Activated naive CD4-positive, alpha-beta T cell treated with anti-CD3 and anti-CD28 coated beads for 36 hours (primary cell): Measurements from ENCODE around the gene TRPM1. TPM values are rescaled to one million over a fixed set of nuclear protein-coding genes. Genes with fewer than 3 reads are reported as not detected.

Experiments used
- CTCF ChIA-PET: fragments of 350-600 bp; sonication (Branson Sonifier 250); formaldehyde crosslinking; loops from one replicate; lab custom pipeline; 2021; ENCODE audit warnings: antibody characterized with exemption; lab: Charles Lee
- DNase-seq: peaks from one replicate; pipeline ENCODE4 v3.0.0-alpha.2; 2020
- H3K27ac Mint-ChIP-seq: one replicate; pipeline ENCODE4 v1.8.0; 2021; ENCODE audit warnings: mild to moderate bottlenecking, mixed read lengths
- H3K27me3 Mint-ChIP-seq: one replicate; pipeline ENCODE4 v1.8.0; 2021; ENCODE audit warnings: low read depth, mixed read lengths
- H3K36me3 Mint-ChIP-seq: one replicate; pipeline ENCODE4 v1.8.0; 2021; ENCODE audit warnings: low read depth, mixed read lengths
- H3K4me1 Mint-ChIP-seq: one replicate; pipeline ENCODE4 v1.8.0; 2021; ENCODE audit warnings: low read depth, mixed read lengths
- H3K4me3 Mint-ChIP-seq: one replicate; pipeline ENCODE4 v1.8.0; 2021; ENCODE audit warnings: mild to moderate bottlenecking, moderate library complexity, mixed read lengths
- H3K9me3 Mint-ChIP-seq: one replicate; pipeline ENCODE4 v1.8.0; 2021; ENCODE audit warnings: mixed read lengths
- intact Hi-C: fragments of 100-400 bp; cut with micrococcal nuclease; formaldehyde crosslinking; loops from one replicate; pipeline ENCODE4 v1.15.1; 2023
- total RNA-seq, 2 experiments: library from RNA; stranded (reverse); gene quantifications; one replicate each; pipeline ENCODE4 v1.2.3, GENCODE V29; 2021

The TRPM1 gene
- total RNA-seq, 2 experiments from 2014 or later: not detected

- intact Hi-C loops: no loop called here
- Mint-ChIP-seq H3K27ac (no peak overlapping the region), H3K4me1 (peaks cover 1% of the 10 kb centered on the region), H3K27me3 (no peaks in the 10 kb centered on the region), H3K4me3 (no peak overlapping the region), H3K9me3 (no peaks in the 10 kb centered on the region), H3K36me3 (no peaks in the 10 kb centered on the region)
- CTCF ChIA-PET: no interaction called here
- no peak for DNase-seq
These were observed 81.0 kb downstream of the TRPM1 start for GRCh38 chr15:31020542-31020941.

- peaks cover 3% of the 10 kb centered on the region for H3K4me1 Mint-ChIP-seq
- no peak for DNase-seq
- intact Hi-C loops: no loop called here
- H3K4me3 Mint-ChIP-seq: no peak overlapping the region
- no peaks in the 10 kb centered on the region for H3K36me3 Mint-ChIP-seq
- H3K27ac Mint-ChIP-seq: no peak overlapping the region
- CTCF ChIA-PET: no interaction called here
- H3K9me3 Mint-ChIP-seq: no peaks in the 10 kb centered on the region
- H3K27me3 Mint-ChIP-seq: no peaks in the 10 kb centered on the region
These were observed 81.5 kb downstream of the TRPM1 start for GRCh38 chr15:31019986-31020385.

GRCh38 chr15:31017311-31017710 lies 84.2 kb downstream of the TRPM1 start:
- no peak for DNase-seq
- CTCF ChIA-PET: no interaction called here
- Mint-ChIP-seq H3K4me1 (peaks cover 19% of the 10 kb centered on the region), H3K27me3 (no peaks in the 10 kb centered on the region), H3K9me3 (peaks cover 10% of the 10 kb centered on the region), H3K27ac (no peak overlapping the region), H3K4me3 (no peak overlapping the region), H3K36me3 (peaks cover 5% of the 10 kb centered on the region)
- intact Hi-C loops: no loop called here

- H3K4me3 Mint-ChIP-seq: no peak overlapping the region
- H3K27me3 Mint-ChIP-seq: no peaks in the 10 kb centered on the region
- intact Hi-C loops: no loop called here
- no peak overlapping the region for H3K27ac Mint-ChIP-seq
- H3K4me1 Mint-ChIP-seq: peaks cover 19% of the 10 kb centered on the region
- CTCF ChIA-PET: no interaction called here
- H3K36me3 Mint-ChIP-seq: peaks cover 7% of the 10 kb centered on the region
- no peak for DNase-seq
- H3K9me3 Mint-ChIP-seq: peaks cover 10% of the 10 kb centered on the region
These were observed 85.0 kb downstream of the TRPM1 start for GRCh38 chr15:31016446-31016915.

- no peaks in the 10 kb centered on the region for H3K27me3 Mint-ChIP-seq
- H3K27ac Mint-ChIP-seq: no peak overlapping the region
- intact Hi-C loops: loop anchor here (2.0 kb wide), 1 partner anchor 24 kb away; the partner anchor contains the start of gene MTMR10
- H3K9me3 Mint-ChIP-seq: peaks cover 10% of the 10 kb centered on the region
- no peak overlapping the region for H3K4me3 Mint-ChIP-seq
- DNase-seq: no peak
- CTCF ChIA-PET: interaction anchor here (1.4 kb wide), 1 partner anchor 115 kb away, joined by 4 read pairs; no protein-coding TSS in a partner anchor
- H3K36me3 Mint-ChIP-seq: peaks cover 7% of the 10 kb centered on the region
- peaks cover 19% of the 10 kb centered on the region for H3K4me1 Mint-ChIP-seq
These were observed 87.0 kb downstream of the TRPM1 start for GRCh38 chr15:31014608-31014925.

- CTCF ChIA-PET: interaction anchor here (0.6 to 1.4 kb wide), 3 partner anchors 10 to 892 kb away, joined by 3 to 4 read pairs (median 4); no protein-coding TSS in a partner anchor
- intact Hi-C loops: loop anchor here (2.0 kb wide), 1 partner anchor 23 kb away; the partner anchor contains the start of gene MTMR10
- Mint-ChIP-seq H3K9me3 (peaks cover 10% of the 10 kb centered on the region), H3K4me1 (peaks cover 19% of the 10 kb centered on the region), H3K4me3 (no peak overlapping the region), H3K27ac (peak overlapping the region; percentile 9), H3K36me3 (peaks cover 7% of the 10 kb centered on the region), H3K27me3 (no peaks in the 10 kb centered on the region)
- no peak for DNase-seq
These were observed 87.5 kb downstream of the TRPM1 start for GRCh38 chr15:31013863-31014607.

GRCh38 chr15:31012455-31012854 lies 89.1 kb downstream of the TRPM1 start:
- no peak overlapping the region for H3K27ac Mint-ChIP-seq
- no peak overlapping the region for H3K4me3 Mint-ChIP-seq
- peaks cover 7% of the 10 kb centered on the region for H3K36me3 Mint-ChIP-seq
- intact Hi-C loops: no loop called here
- H3K27me3 Mint-ChIP-seq: peaks cover 2% of the 10 kb centered on the region
- H3K9me3 Mint-ChIP-seq: peaks cover 10% of the 10 kb centered on the region
- H3K4me1 Mint-ChIP-seq: peaks cover 19% of the 10 kb centered on the region
- CTCF ChIA-PET: interaction anchor here (1.0 kb wide), 1 partner anchor 20 kb away, joined by 3 read pairs; no protein-coding TSS in a partner anchor
- no peak for DNase-seq

GRCh38 chr15:31010036-31010435 lies 91.5 kb downstream of the TRPM1 start:
- Mint-ChIP-seq H3K9me3 (peaks cover 10% of the 10 kb centered on the region), H3K36me3 (peaks cover 7% of the 10 kb centered on the region), H3K4me1 (peaks cover 15% of the 10 kb centered on the region), H3K27me3 (peaks cover 6% of the 10 kb centered on the region), H3K27ac (no peak overlapping the region), H3K4me3 (no peak overlapping the region)
- no peak for DNase-seq
- CTCF ChIA-PET: no interaction called here
- intact Hi-C loops: no loop called here

GRCh38 chr15:31005660-31006059 lies 95.9 kb downstream of the TRPM1 start:
- no peak overlapping the region for H3K4me3 Mint-ChIP-seq
- DNase-seq: no peak
- intact Hi-C loops: no loop called here
- CTCF ChIA-PET: interaction anchor here (0.7 kb wide), 1 partner anchor 114 kb away, joined by 4 read pairs; no protein-coding TSS in a partner anchor
- H3K27me3 Mint-ChIP-seq: peaks cover 14% of the 10 kb centered on the region
- peaks cover 5% of the 10 kb centered on the region for H3K4me1 Mint-ChIP-seq
- H3K36me3 Mint-ChIP-seq: no peaks in the 10 kb centered on the region
- no peaks in the 10 kb centered on the region for H3K9me3 Mint-ChIP-seq
- no peak overlapping the region for H3K27ac Mint-ChIP-seq

GRCh38 chr15:31004220-31004733 lies 97.2 kb downstream of the TRPM1 start:
- H3K27me3 Mint-ChIP-seq: peaks cover 14% of the 10 kb centered on the region
- H3K36me3 Mint-ChIP-seq: no peaks in the 10 kb centered on the region
- CTCF ChIA-PET: interaction anchor here (0.7 kb wide), 1 partner anchor 129 kb away, joined by 3 read pairs; no protein-coding TSS in a partner anchor
- intact Hi-C loops: no loop called here
- H3K27ac Mint-ChIP-seq: no peak overlapping the region
- H3K9me3 Mint-ChIP-seq: no peaks in the 10 kb centered on the region
- DNase-seq: no peak
- H3K4me1 Mint-ChIP-seq: peaks cover 5% of the 10 kb centered on the region
- no peak overlapping the region for H3K4me3 Mint-ChIP-seq

GRCh38 chr15:31001702-31002101 lies 99.8 kb downstream of the TRPM1 start:
- no peaks in the 10 kb centered on the region for H3K36me3 Mint-ChIP-seq
- no peak for DNase-seq
- no peak overlapping the region for H3K4me3 Mint-ChIP-seq
- H3K27me3 Mint-ChIP-seq: peaks cover 10% of the 10 kb centered on the region
- no peaks in the 10 kb centered on the region for H3K9me3 Mint-ChIP-seq
- peaks cover 5% of the 10 kb centered on the region for H3K4me1 Mint-ChIP-seq
- H3K27ac Mint-ChIP-seq: no peak overlapping the region
- CTCF ChIA-PET: no interaction called here
- intact Hi-C loops: no loop called here

- DNase-seq: no peak
- Mint-ChIP-seq H3K9me3 (no peaks in the 10 kb centered on the region), H3K27ac (no peak overlapping the region), H3K4me3 (no peak overlapping the region), H3K27me3 (peaks cover 8% of the 10 kb centered on the region), H3K4me1 (peaks cover 13% of the 10 kb centered on the region), H3K36me3 (no peaks in the 10 kb centered on the region)
- intact Hi-C loops: no loop called here
- CTCF ChIA-PET: no interaction called here
These were observed 101.8 kb downstream of the TRPM1 start for GRCh38 chr15:30999729-31000128.

- DNase-seq: no peak
- intact Hi-C loops: no loop called here
- Mint-ChIP-seq H3K4me1 (peaks cover 9% of the 10 kb centered on the region), H3K36me3 (no peaks in the 10 kb centered on the region), H3K27ac (no peak overlapping the region), H3K27me3 (peaks cover 6% of the 10 kb centered on the region), H3K9me3 (no peaks in the 10 kb centered on the region), H3K4me3 (no peak overlapping the region)
- CTCF ChIA-PET: no interaction called here
These were observed 104.3 kb downstream of the TRPM1 start for GRCh38 chr15:30997270-30997669.
